A549 (cell line): ENCODE data around the gene KRT32. TPM values are rescaled to one million over a fixed set of nuclear protein-coding genes. Genes with fewer than 3 reads are reported as not detected.

Experiments
- ATAC-seq, 2 experiments: fragments of 200-7000 bp in 1 of 2; fragments of >200 bp in 1 of 2; cut with Nextera tagmentation in 1 of 2; cut with Tn5 transposase in 1 of 2; 3 replicates each; pipeline versions ENCODE4 v1.8.0 to v1.9.1; 2018 to 2020; ENCODE audit warnings: mild to moderate bottlenecking in 1 of 2, moderate library complexity in 1 of 2
- CTCF ChIA-PET: fragments of 300-600 bp; sonication (Branson Sonifier 250); formaldehyde crosslinking; extraction: SDS; loops from one replicate; lab custom pipeline; 2021; ENCODE audit warnings: antibody characterized with exemption, inconsistent platforms; lab: Yijun Ruan, JAX
- POLR2A ChIA-PET: fragments of 350-600 bp; formaldehyde crosslinking; extraction: SDS; loops from one replicate; lab custom pipeline; 2021; ENCODE audit warnings: antibody characterized with exemption, inconsistent platforms; lab: Yijun Ruan, JAX
- DNase-seq, 2 experiments: peaks; one replicate each; pipeline versions ENCODE4 v3.0.0 to v3.0.0-alpha.2; 2011 to 2016; ENCODE audit warnings: low read depth in 1 of 2, low spot score in 1 of 2
- FAIRE-seq: peaks from 2 replicates; lab custom pipeline; 2011; peaks lifted over from hg19 to GRCh38; lab: Jason Lieb, UNC
- H3K27ac ChIP-seq, 2 experiments: fragments of >200 bp; sonication (Bioruptor Twin); formaldehyde crosslinking; 3 replicates each; pipeline ENCODE4 v1.5.1; 2016 to 2017
- H3K4me1 ChIP-seq: fragments of >200 bp; sonication (Bioruptor Twin); formaldehyde crosslinking; 3 replicates; pipeline ENCODE4 v1.6.1; 2016
- H3K4me2 ChIP-seq: fragments of >200 bp; sonication (Bioruptor Twin); formaldehyde crosslinking; 3 replicates; pipeline ENCODE4 v1.6.1; 2016
- H3K4me3 ChIP-seq: fragments of >200 bp; sonication (Bioruptor Twin); formaldehyde crosslinking; 3 replicates; pipeline ENCODE4 v1.5.1; 2016
- H3K9me3 ChIP-seq: fragments of >200 bp; sonication (Bioruptor Twin); formaldehyde crosslinking; 3 replicates; pipeline ENCODE4 v1.6.1; 2016
- ATOH8 ChIP-seq: fragments of 250-450 bp; sonication (Bioruptor Pico); IDR thresholded peaks from 2 replicates; pipeline ENCODE4 v1.5.0; 2020; ENCODE audit warnings: low read depth, mild to moderate bottlenecking, moderate library complexity
- CHD4 ChIP-seq: fragments of 200-600 bp; sonication (generic); IDR thresholded peaks from 2 replicates; pipeline ENCODE4 v1.6.1; 2016; ENCODE audit warnings: antibody characterized with exemption, mild to moderate bottlenecking, borderline replicate concordance
- CTCF ChIP-seq: fragments of >200 bp; sonication (Bioruptor Twin); formaldehyde crosslinking; IDR thresholded peaks from 3 replicates; pipeline ENCODE4 v1.5.1; 2016
- EP300 ChIP-seq, 2 experiments: fragments of >200 bp; sonication (Bioruptor Twin); formaldehyde crosslinking; IDR thresholded peaks; 2 replicates in 1 of 2; 3 replicates in 1 of 2; pipeline ENCODE4 v1.6.1; 2016 to 2017
- ESRRA ChIP-seq: fragments of 150-350 bp; IDR thresholded peaks from 2 replicates; pipeline ENCODE4 v1.6.1; 2014; ENCODE audit warnings: mild to moderate bottlenecking, low read length, borderline replicate concordance
- HEYL ChIP-seq: fragments of 250-450 bp; sonication (Bioruptor Pico); IDR thresholded peaks from 2 replicates; pipeline ENCODE4 v1.8.0; 2021; ENCODE audit warnings: mild to moderate bottlenecking, moderate library complexity
- HMGXB4 ChIP-seq: fragments of 250-450 bp; sonication (Bioruptor Pico); IDR thresholded peaks from 2 replicates; pipeline ENCODE4 v1.5.0; 2021; ENCODE audit warnings: mild to moderate bottlenecking, moderate library complexity, borderline replicate concordance
- HOXA7 ChIP-seq: fragments of 250-450 bp; sonication (Bioruptor Pico); IDR thresholded peaks from 2 replicates; pipeline ENCODE4 v1.5.0; 2020; ENCODE audit warnings: mild to moderate bottlenecking, moderate library complexity
- JUNB ChIP-seq: fragments of >200 bp; sonication (Bioruptor Twin); formaldehyde crosslinking; IDR thresholded peaks from 2 replicates; pipeline ENCODE4 v1.6.1; 2016
- KDM5A ChIP-seq: fragments of 200-600 bp; sonication (generic); IDR thresholded peaks from 2 replicates; pipeline ENCODE4 v1.6.1; 2016; ENCODE audit warnings: antibody characterized with exemption, mild to moderate bottlenecking
- MAX ChIP-seq: IDR thresholded peaks from 2 replicates; pipeline ENCODE4 v1.6.1; 2012
- MAZ ChIP-seq: fragments of 150-350 bp; IDR thresholded peaks from 2 replicates; pipeline ENCODE4 v1.6.1; 2014; ENCODE audit warnings: antibody characterized with exemption, low read depth, low read length, borderline replicate concordance
- PHF8 ChIP-seq: fragments of 200-600 bp; sonication (generic); IDR thresholded peaks from 2 replicates; pipeline ENCODE4 v1.6.1; 2016; ENCODE audit warnings: low read depth, mild to moderate bottlenecking, antibody characterized with exemption, moderate library complexity, borderline replicate concordance
- POLR2A ChIP-seq: IDR thresholded peaks from 2 replicates; pipeline ENCODE4 v1.6.1; 2012; ENCODE audit warnings: mild to moderate bottlenecking, low read length
- REST ChIP-seq: fragments of 200-600 bp; sonication (generic); IDR thresholded peaks from 2 replicates; pipeline ENCODE4 v1.6.1; 2016; ENCODE audit warnings: antibody characterized with exemption, mild to moderate bottlenecking, moderate library complexity
- RFX5 ChIP-seq: fragments of 450-650 bp; IDR thresholded peaks from 2 replicates; pipeline ENCODE4 v1.7.1; 2014; ENCODE audit warnings: antibody characterized with exemption, mild to moderate bottlenecking, moderate library complexity
- RNF2 ChIP-seq: fragments of 200-600 bp; sonication (generic); IDR thresholded peaks from 2 replicates; pipeline ENCODE4 v1.6.1; 2016; ENCODE audit warnings: low read depth, mild to moderate bottlenecking, antibody characterized with exemption, moderate library complexity, borderline replicate concordance
- USF2 ChIP-seq: fragments of 450-650 bp; IDR thresholded peaks from 2 replicates; pipeline ENCODE4 v1.6.1; 2014; ENCODE audit warnings: antibody characterized with exemption
- WGBS: methylation state at CpG from one replicate; pipeline ENCODE4 v1.1.6; 2017; ENCODE audit errors: missing lambda C conversion rate; 5-methylcytosine and 5-hydroxymethylcytosine counted together
- polyA plus RNA-seq, 4 experiments: library from polyadenylated mRNA; depleted of rRNA in 3 of 4; stranded (reverse); fragments of >200 nt; fragmentation: RNase III in 1 of 4; extraction: RNeasy Plus Mini Kit Qiagen cat#74134 plus additional on column Dnase treatment in 1 of 4; gene quantifications; 2 replicates in 3 of 4; 3 replicates in 1 of 4; pipeline ENCODE4 v1.2.3, GENCODE V29; 2011 to 2017

KRT32 gene
- polyA plus RNA-seq, 2 of the 4 experiments (the other 2 are of a cell fraction): not detected

- FAIRE-seq (no peak), ATAC-seq (no peak), DNase-seq (no peak)
- no peaks in the 10 kb centered on the region for H3K9me3 ChIP-seq
- no peak for TF ChIP-seq MAZ
- TF ChIP-seq RNF2: no peak
- TF ChIP-seq JUNB: no peak
- TF ChIP-seq USF2: no peak
- TF ChIP-seq POLR2A: no peak
- TF ChIP-seq CTCF: no peak
- TF ChIP-seq HEYL (CRISPR knock-in tag): no peak
- no peak for TF ChIP-seq PHF8
- TF ChIP-seq KDM5A: no peak
- no peak for TF ChIP-seq CHD4
- no peak for TF ChIP-seq ESRRA
- TF ChIP-seq EP300 (IDR thresholded peaks at IDR 0.05): no peak
- no peak for TF ChIP-seq ATOH8 (CRISPR knock-in tag)
- no peak for TF ChIP-seq HMGXB4 (CRISPR knock-in tag)
- no peak for TF ChIP-seq HOXA7 (CRISPR knock-in tag)
- TF ChIP-seq RFX5: no peak
- TF ChIP-seq REST: no peak
- TF ChIP-seq MAX: no peak
- no peak overlapping the region for H3K27ac ChIP-seq
- no peak overlapping the region for H3K4me3 ChIP-seq
- POLR2A ChIA-PET: no interaction called here
- no peak overlapping the region for H3K4me2 ChIP-seq
- WGBS: 66% methylated on average over 4 of the region's 4 CpGs
- CTCF ChIA-PET: interaction anchor here (1.0 to 1.1 kb wide), 2 partner anchors 18 to 66 kb away, joined by 3 read pairs; no protein-coding TSS in a partner anchor
- 0 out of 3 replicates have a peak, but pooled peaks cover 4% of the 10 kb centered on the region for H3K4me1 ChIP-seq
These were observed 45.6 kb downstream of the KRT32 start for GRCh38 chr17:41421617-41422016.
